Stimulated activated CD4-positive, alpha-beta T cell treated with anti-CD3 and anti-CD28 coated beads, TNF-alpha, amount 100 ng/mL, for 4 hours (primary cell): ENCODE results near the gene KATNB1.
"Not testable (repeated sequence)": the region's sequence is repeated elsewhere in the genome, so short reads cannot be mapped to it uniquely, and the experiment has no call there.

Source experiments
- DNase-seq, 3 experiments: peaks; one replicate each; pipeline ENCODE4 v3.0.0-alpha.2; 2020; ENCODE audit warnings: low read depth in 3 of 3

The KATNB1 gene

GRCh38 chr16:57701759-57702371 lies 33.7 kb upstream of the KATNB1 start:
- DNase-seq: no peak

- no peak for DNase-seq
Observed at GRCh38 chr16:57703416-57704010, 32.1 kb upstream of the KATNB1 start.

GRCh38 chr16:57704011-57704904 lies 31.3 kb upstream of the KATNB1 start:
- no peak for DNase-seq

GRCh38 chr16:57704905-57705852 lies 30.4 kb upstream of the KATNB1 start:
- no peak for DNase-seq

- DNase-seq: no peak
Observed at GRCh38 chr16:57706717-57707116, 28.9 kb upstream of the KATNB1 start.

- no peak for DNase-seq
Observed at GRCh38 chr16:57707331-57707730, 28.2 kb upstream of the KATNB1 start.

GRCh38 chr16:57708168-57708567 lies 27.4 kb upstream of the KATNB1 start:
- DNase-seq: no peak

GRCh38 chr16:57709663-57710062 lies 25.9 kb upstream of the KATNB1 start:
- DNase-seq: no peak

- DNase-seq: no peak
Observed at GRCh38 chr16:57711346-57711745, 24.2 kb upstream of the KATNB1 start.

GRCh38 chr16:57711993-57712392 lies 23.6 kb upstream of the KATNB1 start:
- DNase-seq: no peak

GRCh38 chr16:57712569-57712968 lies 23.0 kb upstream of the KATNB1 start:
- not testable (repeated sequence) for DNase-seq

GRCh38 chr16:57713596-57713995 lies 22.0 kb upstream of the KATNB1 start:
- no peak for DNase-seq

- DNase-seq: no peak
Observed at GRCh38 chr16:57714047-57714446, 21.5 kb upstream of the KATNB1 start.

GRCh38 chr16:57720142-57720575 lies 15.4 kb upstream of the KATNB1 start:
- no peak for DNase-seq

GRCh38 chr16:57721356-57722209 lies 14.0 kb upstream of the KATNB1 start:
- no peak for DNase-seq

- no peak for DNase-seq
Observed at GRCh38 chr16:57722210-57722499, 13.4 kb upstream of the KATNB1 start.

GRCh38 chr16:57722651-57723050 lies 12.9 kb upstream of the KATNB1 start:
- DNase-seq: no peak

GRCh38 chr16:57723170-57723569 lies 12.4 kb upstream of the KATNB1 start:
- no peak for DNase-seq

- no peak for DNase-seq
Observed at GRCh38 chr16:57724531-57724930, 11.0 kb upstream of the KATNB1 start.

GRCh38 chr16:57725151-57725550 lies 10.4 kb upstream of the KATNB1 start:
- no peak for DNase-seq

GRCh38 chr16:57725554-57725953 lies 10.0 kb upstream of the KATNB1 start:
- no peak for DNase-seq
